ENCODE results near the gene PAX9.

The PAX9 gene

GRCh38 chr14:36718216-36718615 lies 56.6 kb downstream of the PAX9 start:
- no peak for DNase-seq

GRCh38 chr14:36719823-36720222 lies 58.2 kb downstream of the PAX9 start:
- in situ Hi-C loops (cut with MboI; ENCODE audit: low pct_unique_long_range_greater_than_20kb, low sequenced_read_pairs), result no loop called here
- DNase-seq, result no peak

More at GRCh38 chr14:36718216-36718615, 56.6 kb downstream of the PAX9 start:
- in situ Hi-C loops (cut with MboI; ENCODE audit: low pct_unique_long_range_greater_than_20kb, low sequenced_read_pairs), result no loop called here

- in situ Hi-C loops (cut with MboI; ENCODE audit: low pct_unique_long_range_greater_than_20kb, low sequenced_read_pairs), result no loop called here
Observed at GRCh38 chr14:36720657-36721056, 59.0 kb downstream of the PAX9 start.

GRCh38 chr14:36721877-36722276 lies 60.2 kb downstream of the PAX9 start:
- in situ Hi-C loops (cut with MboI; ENCODE audit: low pct_unique_long_range_greater_than_20kb, low sequenced_read_pairs), result no loop called here
- no peak for DNase-seq

More at GRCh38 chr14:36720657-36721056, 59.0 kb downstream of the PAX9 start:
- DNase-seq, result no peak

GRCh38 chr14:36723530-36723929 lies 61.9 kb downstream of the PAX9 start:
- in situ Hi-C loops (cut with MboI; ENCODE audit: low pct_unique_long_range_greater_than_20kb, low sequenced_read_pairs), result no loop called here

GRCh38 chr14:36724162-36724561 lies 62.5 kb downstream of the PAX9 start:
- in situ Hi-C loops (cut with MboI; ENCODE audit: low pct_unique_long_range_greater_than_20kb, low sequenced_read_pairs), result no loop called here
- no peak for DNase-seq

More at GRCh38 chr14:36723530-36723929, 61.9 kb downstream of the PAX9 start:
- no peak for DNase-seq

GRCh38 chr14:36726128-36726527 lies 64.5 kb downstream of the PAX9 start:
- DNase-seq, result no peak
- in situ Hi-C loops (cut with MboI; ENCODE audit: low pct_unique_long_range_greater_than_20kb, low sequenced_read_pairs), result no loop called here
